Suprapubic skin (tissue), 4 donors: ENCODE data around the gene EPHA4.

Source experiments
- CTCF ChIP-seq, 2 donors: fragments of 200-600 bp in 1 of 2; fragments of 450-650 bp in 1 of 2; sonication (generic) in 1 of 2; IDR thresholded peaks; one replicate each; pipeline ENCODE4 v1.5.1; 2016 to 2019; ENCODE audit warnings: antibody characterized with exemption in 2 of 2, mild to moderate bottlenecking in 1 of 2, moderate library complexity in 1 of 2
- POLR2A ChIP-seq, 2 donors: fragments of 450-650 bp; IDR thresholded peaks; one replicate each; pipeline ENCODE4 v1.6.1; 2017; ENCODE audit warnings: antibody characterized with exemption in 2 of 2, mild to moderate bottlenecking in 2 of 2, moderate library complexity in 2 of 2
- POLR2AphosphoS5 ChIP-seq, 3 donors: sonication (generic); formaldehyde crosslinking; IDR thresholded peaks; one replicate each; pipeline ENCODE4 v1.6.1; 2017; ENCODE audit warnings: antibody characterized with exemption in 3 of 3

- TF ChIP-seq POLR2A (IDR thresholded peaks at IDR 0.05) (no peak), CTCF (IDR thresholded peaks at IDR 0.05) (no peak), POLR2AphosphoS5 (IDR thresholded peaks at IDR 0.05) (no peak)
Observed at GRCh38 chr2:221515864-221516263, 56.2 kb downstream of the EPHA4 start.
